Neural cell (in vitro differentiated cells): ENCODE results near the gene CDK3.

Experiments used
- CTCF ChIP-seq: fragments of 450-650 bp; IDR thresholded peaks from 2 replicates; pipeline ENCODE4 v1.5.1; 2014; ENCODE audit warnings: antibody characterized with exemption, mild to moderate bottlenecking, moderate library complexity; ENCODE audit not compliant: poor library complexity, severe bottlenecking
- EP300 ChIP-seq: fragments of 450-650 bp; conservative IDR thresholded peaks from 2 replicates; pipeline ENCODE4 v1.6.1; 2014; ENCODE audit warnings: antibody characterized with exemption, mild to moderate bottlenecking, moderate library complexity; ENCODE audit not compliant: poor library complexity, severe bottlenecking
- EZH2 ChIP-seq: fragments of 200-600, 300-800 bp; shearing (Covaris generic), sonication (generic); IDR thresholded peaks from 2 replicates; pipeline ENCODE4 v1.6.1; 2014; ENCODE audit warnings: antibody characterized with exemption, low read length, borderline replicate concordance, mild to moderate bottlenecking; ENCODE audit not compliant: insufficient read depth, poor library complexity, severe bottlenecking
- MXI1 ChIP-seq: fragments of 450-650 bp; conservative IDR thresholded peaks from 2 replicates; pipeline ENCODE4 v1.6.1; 2014; ENCODE audit warnings: antibody characterized with exemption, mild to moderate bottlenecking; ENCODE audit not compliant: poor library complexity, severe bottlenecking
- POLR2AphosphoS5 ChIP-seq: IDR thresholded peaks from 2 replicates; pipeline ENCODE4 v1.6.1; 2012
- RAD21 ChIP-seq: fragments of 450-650 bp; conservative IDR thresholded peaks from 2 replicates; pipeline ENCODE4 v1.6.1; 2014; ENCODE audit warnings: antibody characterized with exemption, mild to moderate bottlenecking, moderate library complexity
- REST ChIP-seq: IDR thresholded peaks from 2 replicates; pipeline ENCODE4 v1.6.1; 2012; ENCODE audit warnings: borderline replicate concordance
- SMC3 ChIP-seq: fragments of 450-650 bp; conservative IDR thresholded peaks from 2 replicates; pipeline ENCODE4 v1.6.1; 2014; ENCODE audit warnings: antibody characterized with exemption, mild to moderate bottlenecking, moderate library complexity; ENCODE audit not compliant: poor library complexity
- TAF1 ChIP-seq: IDR thresholded peaks from 2 replicates; pipeline ENCODE4 v1.6.1; 2012; ENCODE audit warnings: low read depth

DNA sequence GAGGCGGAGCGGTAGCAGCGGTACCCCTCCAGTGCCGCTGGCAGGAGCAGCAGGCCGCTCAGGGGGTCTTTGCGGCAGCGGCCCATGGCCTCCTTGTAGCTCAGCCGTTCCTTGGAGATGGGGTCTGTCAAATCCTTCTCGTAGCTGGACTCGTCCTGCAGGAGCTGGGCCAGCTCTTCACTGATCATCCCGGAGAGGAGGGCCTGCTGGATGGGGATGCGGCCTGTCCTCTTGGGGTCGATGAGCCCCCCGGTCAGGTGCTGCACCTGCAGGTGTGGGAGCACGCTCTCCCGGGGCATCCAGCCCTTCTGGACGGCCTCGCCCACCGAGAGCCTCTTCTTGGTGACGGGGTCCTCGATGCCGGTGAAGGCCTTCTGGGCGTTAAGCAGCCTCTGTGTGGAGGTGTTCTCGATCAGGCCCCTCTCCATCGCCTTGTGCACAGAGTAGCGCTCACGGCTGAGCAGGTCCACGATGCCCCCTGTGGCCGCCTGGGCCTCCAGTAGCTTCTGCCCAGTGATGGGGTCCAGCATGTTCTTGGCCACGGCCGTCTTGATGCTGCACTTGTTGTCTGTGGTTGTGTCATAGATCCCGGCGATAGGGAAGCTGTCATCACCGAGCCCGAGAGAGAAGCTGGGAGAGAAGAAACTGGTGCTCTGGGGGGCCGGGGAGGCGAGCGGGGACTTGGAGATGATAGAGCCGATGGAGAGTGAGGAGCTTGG lies 6.6 kb downstream of the CDK3 start:
- TF ChIP-seq CTCF: no peak
- no peak for TF ChIP-seq POLR2AphosphoS5
- no peak for TF ChIP-seq EZH2
- no peak for TF ChIP-seq EP300
- no peak for TF ChIP-seq MXI1
- TF ChIP-seq RAD21: no peak
- TF ChIP-seq REST: no peak
- TF ChIP-seq SMC3: no peak
- TF ChIP-seq TAF1: no peak
